Skeletal muscle cell (primary cell): ENCODE data around the gene MAMDC2.
A peak's percentile ranks its signal among the peaks of the same experiment; 100 is the strongest.

Experiments used
- DNase-seq: peaks from one replicate; pipeline ENCODE4 v3.0.0-alpha.2; 2010; ENCODE audit warnings: low read depth
- H3K4me3 ChIP-seq: 2 replicates; pipeline ENCODE4 v1.5.1; 2011; ENCODE audit warnings: low read depth, mild to moderate bottlenecking, control low read depth, low read length, moderate library complexity

The MAMDC2 gene

GRCh38 chr9:70123695-70124094 is 80.0 kb downstream of the MAMDC2 start:
- H3K4me3 ChIP-seq = no peak overlapping the region
- no peak for DNase-seq

GRCh38 chr9:70125621-70126263 is 82.1 kb downstream of the MAMDC2 start:
- no peak for DNase-seq
- no peak overlapping the region for H3K4me3 ChIP-seq

- H3K4me3 ChIP-seq = no peak overlapping the region
- no peak for DNase-seq
These were observed 83.4 kb downstream of the MAMDC2 start for GRCh38 chr9:70127036-70127435.

- DNase-seq = no peak
- H3K4me3 ChIP-seq = no peak overlapping the region
These were observed 84.1 kb downstream of the MAMDC2 start for GRCh38 chr9:70127540-70128416.

GRCh38 chr9:70130266-70130665 is 86.6 kb downstream of the MAMDC2 start:
- no peak overlapping the region for H3K4me3 ChIP-seq
- DNase-seq = no peak

- H3K4me3 ChIP-seq = no peak overlapping the region
- no peak for DNase-seq
These were observed 87.6 kb downstream of the MAMDC2 start for GRCh38 chr9:70131296-70131695.

GRCh38 chr9:70133253-70134208 is 89.9 kb downstream of the MAMDC2 start:
- DNase-seq = peak; percentile 45
- H3K4me3 ChIP-seq = no peak overlapping the region

GRCh38 chr9:70134360-70134759 is 90.7 kb downstream of the MAMDC2 start:
- no peak for DNase-seq
- H3K4me3 ChIP-seq = no peak overlapping the region

- DNase-seq = no peak
- H3K4me3 ChIP-seq = no peak overlapping the region
These were observed 91.5 kb downstream of the MAMDC2 start for GRCh38 chr9:70135176-70135575.

- DNase-seq = no peak
- no peak overlapping the region for H3K4me3 ChIP-seq
These were observed 93.0 kb downstream of the MAMDC2 start for GRCh38 chr9:70136632-70137031.

GRCh38 chr9:70137577-70137976 is 93.9 kb downstream of the MAMDC2 start:
- H3K4me3 ChIP-seq = no peak overlapping the region
- DNase-seq = no peak

GRCh38 chr9:70142101-70142500 is 98.5 kb downstream of the MAMDC2 start:
- H3K4me3 ChIP-seq = no peak overlapping the region
- DNase-seq = no peak

GRCh38 chr9:70143394-70144130 is 99.9 kb downstream of the MAMDC2 start:
- H3K4me3 ChIP-seq = no peak overlapping the region
- DNase-seq = no peak

- H3K4me3 ChIP-seq = no peak overlapping the region
- no peak for DNase-seq
These were observed 100.5 kb downstream of the MAMDC2 start for GRCh38 chr9:70144131-70144503.

GRCh38 chr9:70145981-70146380 is 102.3 kb downstream of the MAMDC2 start:
- no peak for DNase-seq
- no peak overlapping the region for H3K4me3 ChIP-seq

- DNase-seq = no peak
- H3K4me3 ChIP-seq = no peak overlapping the region
These were observed 103.5 kb downstream of the MAMDC2 start for GRCh38 chr9:70147196-70147595.

GRCh38 chr9:70147651-70148050 is 104.0 kb downstream of the MAMDC2 start:
- no peak for DNase-seq
- no peak overlapping the region for H3K4me3 ChIP-seq

GRCh38 chr9:70152350-70152749 is 108.7 kb downstream of the MAMDC2 start:
- DNase-seq = no peak

GRCh38 chr9:70156729-70157128 is 113.1 kb downstream of the MAMDC2 start:
- DNase-seq = peak; percentile 44
- H3K4me3 ChIP-seq = no peak overlapping the region

More at GRCh38 chr9:70152350-70152749, 108.7 kb downstream of the MAMDC2 start:
- no peak overlapping the region for H3K4me3 ChIP-seq
